ENCODE measurements around the gene PRKAR1B. TPM values are rescaled to one million over a fixed set of nuclear protein-coding genes. Genes with fewer than 3 reads are reported as not detected.

Gene PRKAR1B
- total RNA-seq, 1 experiment from 2014 or later, result 14.1 TPM

- peaks cover 4 to 19% of the 10 kb centered on the region in 2 experiments; a peak in 2 of 4 replicates for H3K36me3 ChIP-seq (ENCODE audit: control insufficient read depth in 1 of 2, insufficient read depth in 2 of 2, low read length in 2 of 2)
- no peak for TF ChIP-seq ZNF274 (IDR thresholded peaks at IDR 0.05; ENCODE audit: low read depth, low read length)
- no peak for TF ChIP-seq ZFX (IDR thresholded peaks at IDR 0.05)
- TF ChIP-seq POLR2A (IDR thresholded peaks at IDR 0.05; ENCODE audit: borderline replicate concordance, extremely low read depth, insufficient read depth, insufficient read length), result no peak
- TF ChIP-seq TCF7L2 (IDR thresholded peaks at IDR 0.05; ENCODE audit: borderline replicate concordance, extremely low read depth, insufficient read depth, insufficient read length), result no peak
- no peak for TF ChIP-seq RAD21 (IDR thresholded peaks at IDR 0.05; ENCODE audit: low read depth)
- TF ChIP-seq ZBTB33 (IDR thresholded peaks at IDR 0.05; ENCODE audit: extremely low read depth, insufficient replicate concordance, low read length), result no peak
- TF ChIP-seq REST (IDR thresholded peaks at IDR 0.05; ENCODE audit: low read depth), result no peak
- no peak for TF ChIP-seq SIN3A (IDR thresholded peaks at IDR 0.05; ENCODE audit: low read depth)
- no peak for TF ChIP-seq CBX3 (IDR thresholded peaks at IDR 0.05; ENCODE audit: low read depth)
- TF ChIP-seq ELF1 (IDR thresholded peaks at IDR 0.05; ENCODE audit: borderline replicate concordance, low read depth), result no peak
- no peak for TF ChIP-seq POLR2AphosphoS5 (IDR thresholded peaks at IDR 0.05; ENCODE audit: low read depth, low read length)
- no peak for TF ChIP-seq CEBPB (IDR thresholded peaks at IDR 0.05; ENCODE audit: low read depth)
- no peak for TF ChIP-seq YY1 (IDR thresholded peaks at IDR 0.05; ENCODE audit: extremely low read depth, insufficient replicate concordance, low read depth, low read length)
- no peak overlapping the region for H2AFZ ChIP-seq (ENCODE audit: low read depth, low read length, poor library complexity, severe bottlenecking)
- H3K79me2 ChIP-seq (ENCODE audit: insufficient read depth, low read length), result peaks cover 62% of the 10 kb centered on the region
- H3K9me3 ChIP-seq (ENCODE audit: control insufficient read depth in 1 of 2, insufficient read depth in 1 of 2, low read depth in 1 of 2, low read length in 2 of 2), result peaks cover 0 to 2% of the 10 kb centered on the region in 2 experiments; a peak in 2 of 4 replicates
- BruUV-seq (replicated peaks), result no TSS peak
- ATAC-seq (no peak), DNase-seq (ENCODE audit: low read depth, low spot score) (no peak)
- no peaks in the 10 kb centered on the region for H3K27me3 ChIP-seq (ENCODE audit: insufficient read depth, low read length)
- ChIA-PET RAD21 (ENCODE audit: low non-redundant PET in 1 of 2, low total read pairs in 2 of 2, uncharacterized antibody in 2 of 2, unreplicated experiment in 2 of 2) (no interaction called here), POLR2A (interaction anchor here (0.5 kb wide), 1 partner anchor 12 kb away, joined by 3 read pairs; no protein-coding TSS in a partner anchor), CTCF (no interaction called here)
- H3K9ac ChIP-seq (ENCODE audit: low read length), result no peak overlapping the region
- peaks cover 0 to 6% of the 10 kb centered on the region in 2 experiments; a peak in 1 of 4 replicates for H3K4me1 ChIP-seq (ENCODE audit: control insufficient read depth in 1 of 2, insufficient read depth in 2 of 2, low read length in 2 of 2)
- intact Hi-C loops (cut with micrococcal nuclease), result no loop called here
- no peak overlapping the region for H3K27ac ChIP-seq (ENCODE audit: low read depth, low read length)
- no peak overlapping the region for H3K4me3 ChIP-seq (replicated peaks in 1 of 2; ENCODE audit: low read depth in 1 of 2, low read length in 2 of 2)
- no peaks in the 10 kb centered on the region for H4K20me1 ChIP-seq (ENCODE audit: insufficient read depth)
- no peaks in the 10 kb centered on the region for H3K9me2 ChIP-seq (ENCODE audit: insufficient read depth)
- no peak overlapping the region for H3K4me2 ChIP-seq (ENCODE audit: low read length)
Observed at GRCh38 chr7:739983-740942, 13.2 kb upstream of the PRKAR1B start.

Data from HCT116 (cell line).